Activated T-cell treated with anti-CD3 and anti-CD28 coated beads, Interleukin-2, amount 50 U/mL, for 72 hours (primary cell): ENCODE data around the gene PPFIA3. TPM values are rescaled to one million over a fixed set of nuclear protein-coding genes. Genes with fewer than 3 reads are reported as not detected.

Experiments
- ATAC-seq, 2 donors: fragments of 150-1000 bp; cut with Tn5 transposase; replicated peaks in 1 of 2; 2 replicates each; pipeline ENCODE4 v1.10.0; 2021; ENCODE audit warnings: moderate library complexity in 2 of 2, mild to moderate bottlenecking in 1 of 2
- DNase-seq, 2 donors: peaks; one replicate each; pipeline ENCODE4 v3.0.0; 2021 to 2022; ENCODE audit warnings: mixed read lengths in 1 of 2
- H3K27ac Mint-ChIP-seq: one replicate; pipeline ENCODE4 v1.8.0; 2022; ENCODE audit warnings: mild to moderate bottlenecking, moderate library complexity, mixed read lengths
- H3K27me3 Mint-ChIP-seq: one replicate; pipeline ENCODE4 v1.8.0; 2022; ENCODE audit warnings: low read depth, mixed read lengths
- H3K36me3 Mint-ChIP-seq, 2 donors: one replicate each; pipeline ENCODE4 v1.8.0; 2022; ENCODE audit warnings: mixed read lengths in 2 of 2, mild to moderate bottlenecking in 1 of 2; ENCODE audit not compliant: insufficient read depth in 2 of 2
- H3K4me1 Mint-ChIP-seq: one replicate; pipeline ENCODE4 v1.8.0; 2022; ENCODE audit warnings: low read depth, mixed read lengths
- H3K4me3 Mint-ChIP-seq, 2 donors: one replicate each; pipeline ENCODE4 v1.8.0; 2022; ENCODE audit warnings: mild to moderate bottlenecking in 2 of 2, mixed read lengths in 2 of 2, moderate library complexity in 2 of 2
- H3K9me3 Mint-ChIP-seq, 2 donors: one replicate each; pipeline ENCODE4 v1.8.0; 2022; ENCODE audit warnings: mixed read lengths in 2 of 2
- total RNA-seq, 2 donors: library from RNA; stranded (reverse); gene quantifications; one replicate each; pipeline ENCODE4 v1.2.3, GENCODE V29; 2022

Gene PPFIA3
- total RNA-seq, 2 donors from 2014 or later, result 6.2 to 9.0 TPM

DNA sequence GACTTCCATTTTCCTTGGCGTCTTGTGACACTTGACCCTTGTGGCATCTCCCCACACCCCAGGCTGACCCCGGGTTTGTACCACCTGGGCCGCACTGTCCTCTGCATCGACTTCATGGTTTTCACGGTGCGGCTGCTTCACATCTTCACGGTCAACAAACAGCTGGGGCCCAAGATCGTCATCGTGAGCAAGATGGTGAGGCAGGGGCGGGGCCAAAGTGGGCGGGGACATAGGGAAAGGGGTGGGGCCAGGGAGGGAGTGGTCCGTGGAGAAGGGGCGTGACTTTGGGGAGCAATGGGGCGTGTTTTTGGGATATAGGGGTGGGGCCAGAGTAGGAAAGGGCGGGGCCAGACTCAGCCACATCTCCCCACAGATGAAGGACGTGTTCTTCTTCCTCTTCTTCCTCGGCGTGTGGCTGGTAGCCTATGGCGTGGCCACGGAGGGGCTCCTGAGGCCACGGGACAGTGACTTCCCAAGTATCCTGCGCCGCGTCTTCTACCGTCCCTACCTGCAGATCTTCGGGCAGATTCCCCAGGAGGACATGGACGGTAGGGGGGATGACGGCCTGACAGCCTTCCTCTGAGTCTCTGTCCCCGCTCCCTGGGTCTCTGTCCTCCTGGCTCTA lies 81.0 kb downstream of the PPFIA3 start:
- ATAC-seq (peak in 1 of 2 donors; percentile 21), DNase-seq (no peak)
- no peaks in the 10 kb centered on the region for H3K9me3 Mint-ChIP-seq

More for the DNA sequence above, 81.0 kb downstream of the PPFIA3 start:
- Mint-ChIP-seq H3K4me3 (no peak overlapping the region), H3K27ac (no peak overlapping the region), H3K4me1 (peaks cover 16% of the 10 kb centered on the region), H3K27me3 (no peaks in the 10 kb centered on the region), H3K36me3 (no peaks in the 10 kb centered on the region)

Other genes starting within 250 kb of the PPFIA3 start
- 100 to 1,000 TPM; 130 to 153 TPM for gene PPP1R15A, start 247.1 kb upstream of the PPFIA3 start, total RNA-seq
- gene TULP2, start 220.8 kb upstream of the PPFIA3 start, total RNA-seq, result 1 to 10 TPM in 1 of 2 donors, under 1 TPM in 1; 0.79 to 3.3 TPM
- gene NUCB1, start 219.2 kb upstream of the PPFIA3 start, total RNA-seq, result 100 to 1,000 TPM; 168 to 183 TPM
- gene DHDH, start 185.8 kb upstream of the PPFIA3 start, total RNA-seq, result 1 to 10 TPM; 3.2 to 3.6 TPM
- gene BAX, start 164.7 kb upstream of the PPFIA3 start, total RNA-seq, result 100 to 1,000 TPM; 318 to 448 TPM
- 100 to 1,000 TPM; 681 to 811 TPM for gene FTL, start 154.2 kb upstream of the PPFIA3 start, total RNA-seq
- 10 to 100 TPM; 25.9 to 29.4 TPM for gene GYS1, start 126.2 kb upstream of the PPFIA3 start, total RNA-seq
- 10 to 100 TPM; 83.4 to 92.5 TPM for gene RUVBL2, start 125.7 kb upstream of the PPFIA3 start, total RNA-seq
- not detected for gene LHB, start 102.5 kb upstream of the PPFIA3 start, total RNA-seq
- not detected for gene CGB3, start 95.2 kb upstream of the PPFIA3 start, total RNA-seq
- 1 to 10 TPM in 1 of 2 donors, not detected in 1; 1.4 TPM for gene CGB2, start 87.7 kb upstream of the PPFIA3 start, total RNA-seq
- not detected for gene CGB1, start 82.6 kb upstream of the PPFIA3 start, total RNA-seq
- not detected for gene CGB5, start 75.7 kb upstream of the PPFIA3 start, total RNA-seq
- not detected for gene CGB8, start 70.4 kb upstream of the PPFIA3 start, total RNA-seq
- gene CGB7, start 61.8 kb upstream of the PPFIA3 start, total RNA-seq, result not detected
- not detected for gene NTF4, start 54.7 kb upstream of the PPFIA3 start, total RNA-seq
- gene KCNA7, start 46.8 kb upstream of the PPFIA3 start, total RNA-seq, result not detected
- 100 to 1,000 TPM; 165 to 175 TPM for gene SNRNP70, start 34.1 kb upstream of the PPFIA3 start, total RNA-seq
- gene LIN7B, start 5.2 kb upstream of the PPFIA3 start, total RNA-seq, result 1 to 10 TPM; 5.1 to 7.7 TPM
- gene C19orf73, start 401 bp upstream of the PPFIA3 start, total RNA-seq, result 1 to 10 TPM; 2.2 to 2.9 TPM
- gene HRC, start 35.9 kb downstream of the PPFIA3 start, total RNA-seq, result not detected
- 1 to 10 TPM in 1 of 2 donors, under 1 TPM in 1; 0.96 to 1.5 TPM for gene TRPM4, start 38.2 kb downstream of the PPFIA3 start, total RNA-seq
- gene SLC6A16, start 205.6 kb downstream of the PPFIA3 start, total RNA-seq, result 1 to 10 TPM; 2.0 to 3.0 TPM
- 100 to 1,000 TPM; 248 to 262 TPM for gene CD37, start 215.9 kb downstream of the PPFIA3 start, total RNA-seq
- gene TEAD2, start 242.9 kb downstream of the PPFIA3 start, total RNA-seq, result not detected
- not detected for gene DKKL1, start 244.3 kb downstream of the PPFIA3 start, total RNA-seq